Measurements from ENCODE around the gene ST6GAL1.
A peak's percentile ranks its signal among the peaks of the same experiment; 100 is the strongest.
"Not testable (repeated sequence)": the region's sequence is repeated elsewhere in the genome, so short reads cannot be mapped to it uniquely, and the experiment has no call there.

The ST6GAL1 gene

DNA sequence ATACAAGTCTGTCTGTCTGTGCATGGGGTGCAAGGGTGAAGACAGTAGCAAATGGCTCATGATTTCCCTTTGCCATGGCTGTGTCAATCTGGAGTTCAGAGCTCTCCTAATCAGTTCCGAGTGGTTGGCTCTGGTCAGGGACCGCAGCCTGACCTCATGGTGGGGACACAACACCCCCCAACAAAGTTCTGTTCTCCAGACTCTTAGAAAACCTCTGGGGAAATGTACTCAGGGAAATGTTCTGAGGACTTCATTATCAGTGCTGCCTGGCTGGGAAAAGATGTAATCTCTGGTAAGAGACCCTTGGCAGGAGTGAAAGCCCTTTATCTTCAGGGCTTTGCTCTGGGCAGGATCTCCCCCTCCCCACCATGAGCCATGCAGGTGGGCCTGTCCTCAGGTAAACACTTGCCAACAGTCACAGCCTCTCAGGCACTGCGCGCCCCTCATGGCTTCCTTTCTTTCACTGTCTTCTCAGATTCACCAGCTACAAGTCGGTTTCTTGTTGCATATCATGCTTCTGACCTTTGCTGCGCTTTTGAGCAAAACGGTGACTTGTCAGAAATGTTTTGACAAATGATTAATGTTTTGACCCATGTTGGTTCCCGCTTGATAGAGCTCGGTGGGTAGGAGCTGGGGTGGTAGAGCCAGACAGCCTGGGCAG, 95.5 kb downstream of the ST6GAL1 start:
- DNase-seq: no peak

DNA sequence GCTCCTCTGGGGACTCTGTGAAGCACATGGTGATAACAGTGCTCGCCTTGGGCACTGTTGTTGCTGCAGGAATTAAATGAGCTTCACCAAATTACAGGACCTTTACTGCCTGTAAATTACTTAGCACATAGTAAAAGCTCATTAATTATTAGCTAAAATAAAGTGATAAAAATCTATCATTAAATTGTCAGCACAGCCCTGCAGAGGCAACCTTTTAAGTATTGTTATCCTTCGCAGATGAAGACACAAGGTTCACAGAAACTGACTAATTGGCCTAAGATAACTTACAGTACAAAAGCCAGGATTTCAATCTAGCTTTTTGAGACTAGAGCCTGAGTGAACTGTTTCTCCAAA, 96.0 kb downstream of the ST6GAL1 start:
- DNase-seq: no peak

DNA sequence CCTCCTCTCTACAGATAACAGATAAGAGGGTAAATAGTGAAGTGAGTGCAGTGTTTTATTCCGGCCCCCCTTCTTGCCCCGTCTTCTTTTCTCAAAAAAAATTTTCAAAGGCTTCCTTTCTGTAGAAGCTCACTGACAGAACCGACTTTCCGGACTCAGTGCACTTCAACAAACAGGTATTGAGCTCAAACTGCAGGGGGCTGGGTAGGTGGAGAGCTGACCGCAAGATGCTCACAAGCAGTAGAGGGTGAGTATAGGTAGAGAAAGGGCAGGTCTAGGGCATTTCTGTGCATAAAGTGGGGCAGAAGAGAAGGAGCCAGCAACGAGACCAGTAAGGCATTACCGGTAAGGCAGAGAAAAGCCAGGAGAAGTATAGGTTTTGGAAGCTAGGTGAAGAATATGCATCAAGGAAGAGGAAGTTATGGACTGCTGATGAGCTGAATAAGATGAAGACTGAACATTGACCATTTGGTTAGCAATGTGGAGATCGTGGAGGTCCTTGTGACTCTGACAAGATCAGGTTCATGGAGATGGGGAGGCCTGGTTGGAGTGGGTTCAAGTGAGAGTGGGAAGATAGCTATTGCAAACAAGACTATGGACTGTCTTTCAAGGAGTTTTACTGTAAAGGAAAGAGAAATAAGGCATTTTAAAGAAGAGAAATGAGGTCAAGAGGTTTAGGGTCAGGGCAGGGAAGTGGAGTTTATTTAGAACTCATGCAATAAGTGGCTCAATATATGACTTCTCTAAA, 97.4 kb downstream of the ST6GAL1 start:
- DNase-seq: no peak

DNA sequence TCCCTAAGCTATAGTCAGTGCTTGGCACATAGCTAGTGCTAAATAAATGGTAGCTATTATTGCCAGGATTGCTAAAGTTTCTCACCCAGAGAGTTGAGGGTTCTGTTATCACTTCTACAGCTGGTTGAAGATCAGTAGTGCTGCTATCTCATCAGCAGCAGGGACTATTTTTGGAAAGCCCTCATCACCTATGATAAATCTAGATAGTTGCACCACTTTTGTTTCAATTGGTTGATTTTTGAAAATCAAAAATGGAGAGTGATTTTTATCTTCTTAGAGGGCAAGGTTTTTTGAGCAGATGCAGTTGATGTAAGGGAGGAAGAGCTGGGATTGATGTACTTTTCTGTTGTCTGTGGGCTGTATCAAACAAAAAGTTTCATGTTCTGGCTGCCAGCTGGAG, 101.6 kb downstream of the ST6GAL1 start:
- DNase-seq: no peak

DNA sequence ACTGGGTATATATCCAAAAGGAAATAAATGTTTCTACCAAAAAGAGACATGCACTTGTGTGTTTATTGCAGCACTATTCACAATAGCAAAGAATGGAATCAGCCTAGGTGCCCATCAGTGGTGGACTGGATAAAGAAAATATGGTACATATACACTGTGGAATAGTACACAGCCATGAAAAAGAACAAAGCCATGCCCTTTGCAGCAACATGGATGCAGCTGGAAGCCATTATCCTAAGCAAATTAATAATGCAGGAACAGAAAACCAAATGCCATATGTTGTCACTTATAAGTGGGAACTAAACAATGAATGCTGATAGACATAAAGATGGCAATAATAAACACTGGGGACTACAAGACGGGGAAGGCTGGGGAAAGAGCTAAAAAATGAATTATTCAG, 106.1 kb downstream of the ST6GAL1 start:
- no peak for DNase-seq

DNA sequence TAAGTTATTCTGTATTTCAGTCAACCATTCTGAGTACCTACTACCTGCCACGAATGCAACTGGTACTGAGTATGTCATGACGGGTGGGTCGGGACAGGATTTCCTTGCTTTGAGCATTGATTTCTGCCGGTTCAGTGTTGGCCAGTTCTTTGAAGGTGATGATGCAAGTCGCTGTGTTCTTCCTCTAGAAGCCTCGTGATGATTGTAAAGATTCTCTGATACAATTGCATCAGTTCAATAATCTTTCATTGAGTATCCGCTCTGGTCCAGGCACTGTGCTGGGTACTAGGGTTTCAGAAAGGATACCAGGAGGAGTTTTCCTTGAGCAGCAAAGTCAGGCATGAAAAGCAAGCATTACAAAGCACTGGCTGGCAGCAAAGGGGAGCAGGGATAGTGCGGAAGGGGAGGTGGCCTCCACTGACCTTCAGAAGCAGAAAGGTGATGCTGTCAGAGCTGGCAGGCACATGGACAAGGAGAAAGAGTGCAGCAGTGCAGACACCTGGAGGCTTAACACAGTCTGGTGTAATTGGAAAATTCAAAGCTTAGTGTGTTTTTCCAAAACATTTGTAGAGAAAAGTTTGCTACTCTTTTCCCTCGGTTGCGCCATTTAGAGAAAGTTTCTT, 108.9 kb downstream of the ST6GAL1 start:
- DNase-seq: no peak

DNA sequence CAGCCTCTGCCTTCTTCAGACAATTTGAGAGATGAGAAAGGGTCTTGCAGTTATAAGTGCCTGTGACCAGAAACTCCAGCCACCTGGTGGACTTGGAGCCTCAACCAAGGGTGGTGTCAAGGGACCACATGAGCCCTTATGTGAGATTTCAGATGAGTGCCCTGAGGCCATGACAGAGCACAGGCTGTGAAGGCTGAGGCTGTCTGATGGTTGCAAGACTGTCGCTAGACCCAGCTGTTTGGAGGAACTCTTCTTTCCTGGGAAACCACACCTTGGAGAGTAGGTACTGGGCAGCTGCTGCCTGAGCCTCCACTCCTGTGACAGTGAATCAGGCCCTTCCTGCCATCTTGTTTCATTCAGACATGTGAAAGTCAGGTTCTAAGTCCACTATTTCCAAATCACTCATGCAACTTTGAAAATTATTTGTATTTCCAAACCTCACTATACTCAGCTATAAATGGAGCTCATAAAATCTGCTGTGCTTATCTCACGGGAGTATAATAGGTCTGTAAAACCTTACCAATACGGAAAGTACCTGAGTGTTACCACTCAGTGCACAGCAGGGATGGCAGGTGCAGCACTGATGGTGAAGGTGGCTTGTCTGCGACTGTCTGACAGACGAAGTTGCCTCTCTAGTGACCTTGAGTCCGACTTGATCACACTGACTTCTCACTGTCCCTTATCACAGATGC, 109.5 kb downstream of the ST6GAL1 start:
- DNase-seq: no peak

DNA sequence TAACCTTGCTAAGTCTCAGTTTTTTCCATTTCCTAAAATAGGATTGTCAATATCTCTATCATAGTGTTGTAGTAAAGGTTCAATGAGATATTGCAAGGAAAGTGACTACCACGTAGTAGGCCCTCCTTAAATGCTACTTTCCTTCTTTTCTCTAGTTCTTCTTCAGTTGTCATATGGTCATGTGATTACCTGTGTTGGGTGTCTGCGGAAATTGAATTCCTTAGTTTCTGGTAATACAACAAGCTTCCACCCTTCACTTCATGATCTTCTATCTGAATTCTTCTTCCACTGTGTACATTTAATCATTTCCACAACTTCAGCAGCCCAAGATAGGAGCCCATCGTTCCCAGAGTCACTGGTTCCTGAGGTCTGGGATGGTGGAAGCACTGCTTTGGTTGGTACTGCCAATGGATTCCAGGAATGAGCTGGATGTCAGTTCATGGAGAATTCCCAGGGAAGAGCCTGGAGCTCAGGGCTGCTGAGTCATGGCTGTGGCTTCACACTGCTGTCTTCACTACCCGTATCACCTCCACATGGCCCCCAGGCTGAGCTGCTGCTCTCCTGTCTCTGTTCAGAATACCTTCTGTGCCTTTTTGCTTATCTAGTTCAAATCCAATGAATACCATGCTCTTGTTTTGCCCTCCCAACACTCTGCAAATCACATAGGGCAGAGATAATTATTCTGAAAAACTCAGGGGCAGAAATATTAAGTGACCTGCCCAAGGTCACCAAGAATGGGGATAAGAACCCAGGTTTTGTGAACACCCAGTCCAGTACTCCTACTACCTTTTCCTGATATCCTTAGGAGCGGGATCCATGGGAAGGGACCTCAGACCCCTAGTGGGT, 110.4 kb downstream of the ST6GAL1 start:
- no peak for DNase-seq

DNA sequence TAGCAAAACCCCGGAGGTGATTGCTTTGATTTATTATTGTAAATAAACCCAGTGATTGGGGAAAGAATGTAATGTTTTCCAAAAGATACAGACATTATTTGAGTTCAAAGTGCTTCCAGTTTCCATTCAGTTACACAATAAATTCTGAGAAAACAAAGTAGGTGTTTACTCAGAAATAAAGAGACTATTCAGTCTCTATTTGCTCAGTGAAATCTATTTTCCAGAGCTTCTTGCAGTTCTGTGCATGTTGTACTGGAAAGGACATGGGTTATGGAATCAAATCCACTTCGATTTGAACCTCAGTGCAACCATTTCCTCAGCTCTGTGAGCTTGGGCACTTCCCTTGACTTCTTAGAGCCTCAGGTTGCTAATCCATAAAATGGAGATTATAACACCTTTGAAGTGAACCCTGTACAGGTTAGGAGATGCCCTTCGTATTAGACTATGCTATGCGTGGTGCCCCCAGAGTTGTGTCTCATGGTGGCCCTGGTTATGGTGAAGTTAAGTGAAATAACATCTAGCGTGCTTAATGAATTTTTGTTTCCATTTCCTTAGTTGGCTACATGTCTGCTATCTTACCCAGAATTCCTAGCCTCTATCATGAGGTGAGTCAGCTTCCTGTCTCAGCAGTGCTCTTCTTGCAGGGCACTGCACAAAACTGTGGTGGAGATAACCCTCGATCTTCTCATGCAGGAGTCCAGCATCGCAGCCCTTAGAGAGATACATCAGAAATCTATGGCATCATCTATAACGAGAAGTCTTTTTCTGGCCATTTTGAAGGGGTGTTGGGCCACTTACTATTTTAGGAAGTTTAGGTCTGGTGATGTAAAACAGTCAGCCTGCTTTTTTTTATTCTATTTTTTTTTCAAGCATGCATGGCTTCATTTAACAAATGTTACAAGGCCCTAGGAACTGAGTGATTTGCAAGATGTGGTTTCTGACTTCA, 111.3 kb downstream of the ST6GAL1 start:
- no peak for DNase-seq

DNA sequence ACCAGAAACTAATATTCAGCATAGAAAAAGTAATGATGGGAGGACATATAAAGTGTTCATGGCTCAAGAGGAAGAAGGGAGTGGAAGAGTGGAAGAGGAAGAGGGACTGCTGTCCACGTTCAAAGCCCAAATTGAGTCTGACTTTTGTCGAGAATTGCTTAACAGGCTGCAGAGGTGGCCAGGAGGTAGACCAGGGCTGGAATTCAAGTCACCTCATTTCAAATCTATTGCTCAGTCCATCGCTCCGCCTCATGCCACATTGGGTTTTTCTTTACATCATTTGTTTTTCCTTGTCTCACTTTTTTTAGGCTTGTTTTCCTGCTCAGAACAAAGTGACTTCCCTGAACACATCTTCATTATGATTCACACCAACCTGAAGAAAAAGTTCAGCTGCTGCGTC, 112.0 kb downstream of the ST6GAL1 start:
- DNase-seq: no peak

DNA sequence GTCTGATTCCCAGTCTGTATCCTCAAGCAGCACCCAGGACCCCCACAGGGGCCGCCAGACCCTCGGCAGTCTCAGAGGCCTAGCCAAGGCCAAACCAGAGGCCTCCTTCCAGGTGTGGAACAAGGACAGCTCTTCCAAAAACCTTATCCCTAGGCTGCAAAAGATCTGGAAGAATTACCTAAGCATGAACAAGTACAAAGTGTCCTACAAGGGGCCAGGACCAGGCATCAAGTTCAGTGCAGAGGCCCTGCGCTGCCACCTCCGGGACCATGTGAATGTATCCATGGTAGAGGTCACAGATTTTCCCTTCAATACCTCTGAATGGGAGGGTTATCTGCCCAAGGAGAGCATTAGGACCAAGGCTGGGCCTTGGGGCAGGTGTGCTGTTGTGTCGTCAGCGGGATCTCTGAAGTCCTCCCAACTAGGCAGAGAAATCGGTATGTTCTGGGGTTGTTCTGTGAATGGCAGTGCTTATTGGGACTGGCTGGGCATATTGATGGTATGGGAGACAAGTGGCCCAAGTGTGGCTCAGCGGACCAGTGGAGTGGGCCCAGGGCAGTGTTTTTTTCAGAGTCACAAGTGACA, 112.6 kb downstream of the ST6GAL1 start:
- DNase-seq: no peak

DNA sequence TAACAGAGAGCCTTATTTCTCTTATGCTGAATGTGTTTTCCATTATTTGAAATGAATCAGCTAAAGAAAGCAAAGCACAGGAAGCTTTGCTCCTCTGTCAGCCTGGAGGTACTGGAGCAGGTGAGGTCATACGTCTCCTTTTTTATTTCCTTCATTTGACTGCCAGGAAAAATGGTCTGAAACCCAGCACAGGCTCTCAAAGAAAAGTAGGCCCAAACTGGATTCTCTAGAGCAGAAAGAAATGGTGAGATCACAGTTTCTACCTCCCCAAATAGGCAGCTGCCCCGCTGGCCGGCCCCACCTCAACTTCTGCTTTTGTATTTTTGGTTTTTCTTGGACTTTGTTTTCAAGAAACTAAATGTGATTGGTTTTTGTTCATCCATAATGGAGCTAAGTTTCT, 113.9 kb downstream of the ST6GAL1 start:
- no peak for DNase-seq

DNA sequence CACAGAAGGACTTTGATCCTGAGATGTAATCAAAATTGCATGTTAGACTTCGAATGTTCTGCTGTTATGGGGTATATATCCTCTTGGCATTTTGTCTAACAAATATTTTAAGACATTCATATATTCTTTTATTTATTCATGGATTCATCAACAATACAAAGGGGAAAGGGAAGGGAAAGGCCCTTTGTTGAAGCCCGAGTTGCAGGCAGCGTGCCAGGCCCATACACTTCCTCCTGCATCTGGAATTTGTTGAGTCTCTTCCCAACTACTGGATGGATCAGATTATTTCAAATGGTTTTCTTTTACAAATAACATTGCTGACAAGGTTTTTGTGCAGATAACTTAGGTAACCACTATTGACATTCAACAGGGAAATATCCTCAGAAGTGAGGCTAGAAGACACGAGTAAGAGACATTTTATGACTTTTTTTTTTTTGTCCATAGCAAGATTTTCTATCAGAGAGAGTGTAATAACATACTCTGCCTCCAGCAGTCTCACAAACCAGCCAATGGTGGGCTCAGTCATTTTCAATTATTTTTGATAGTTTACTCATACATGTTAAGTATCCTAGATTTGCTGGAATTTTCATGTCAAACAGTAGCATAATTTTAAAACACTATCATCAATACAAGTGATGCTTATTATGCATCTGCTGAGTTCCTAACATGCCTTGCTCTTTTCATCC, 114.7 kb downstream of the ST6GAL1 start:
- peak; percentile 39 for DNase-seq

DNA sequence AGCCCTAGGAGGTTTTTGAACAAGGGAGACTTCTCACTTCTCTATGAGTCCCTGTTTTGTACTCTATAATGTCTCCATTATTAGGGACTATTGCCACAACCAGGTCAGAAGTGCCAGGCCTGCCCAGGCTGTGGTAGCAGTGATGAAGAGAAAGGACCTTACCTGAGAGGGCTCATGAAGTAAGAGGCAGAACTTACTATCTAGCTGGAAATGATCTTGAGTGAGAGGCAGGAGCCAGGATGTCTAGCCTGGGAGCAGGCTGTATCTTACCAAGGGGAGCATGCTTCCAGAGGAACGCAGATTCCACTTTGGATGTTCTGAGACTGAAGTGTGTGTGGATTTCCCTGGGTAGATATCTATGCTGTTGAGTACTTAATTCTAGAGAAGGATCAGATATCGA, 115.7 kb downstream of the ST6GAL1 start:
- DNase-seq: no peak

DNA sequence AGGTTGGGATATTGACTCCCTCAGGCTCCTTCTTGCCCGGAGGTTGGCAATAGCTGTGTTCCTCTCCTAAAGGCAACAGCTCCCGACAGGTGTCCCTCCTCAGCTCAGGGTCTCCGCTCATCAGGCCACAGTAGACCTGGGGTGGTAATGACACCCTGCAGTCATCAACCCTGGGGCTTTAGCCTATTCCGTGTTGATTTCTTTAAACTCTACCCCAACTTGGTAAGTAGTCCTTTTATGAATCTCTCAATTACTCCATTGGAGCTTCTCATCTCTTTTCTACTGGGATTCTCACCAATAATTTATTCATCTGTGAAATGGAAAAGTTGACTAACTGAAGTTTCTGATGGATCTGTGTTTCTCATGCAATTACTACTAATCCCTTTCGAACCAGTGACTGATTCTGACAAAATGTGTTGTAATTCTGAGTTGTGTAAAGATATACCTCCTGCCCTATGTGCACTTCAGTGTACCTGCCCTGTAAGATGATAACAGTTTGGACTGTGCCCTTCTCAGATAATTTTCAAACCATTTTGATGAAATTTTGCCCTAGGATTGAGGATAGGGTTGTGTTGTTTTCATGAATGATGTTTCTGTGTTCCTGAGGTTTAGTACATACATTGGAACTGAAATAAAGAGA, 119.3 kb downstream of the ST6GAL1 start:
- no peak for DNase-seq

DNA sequence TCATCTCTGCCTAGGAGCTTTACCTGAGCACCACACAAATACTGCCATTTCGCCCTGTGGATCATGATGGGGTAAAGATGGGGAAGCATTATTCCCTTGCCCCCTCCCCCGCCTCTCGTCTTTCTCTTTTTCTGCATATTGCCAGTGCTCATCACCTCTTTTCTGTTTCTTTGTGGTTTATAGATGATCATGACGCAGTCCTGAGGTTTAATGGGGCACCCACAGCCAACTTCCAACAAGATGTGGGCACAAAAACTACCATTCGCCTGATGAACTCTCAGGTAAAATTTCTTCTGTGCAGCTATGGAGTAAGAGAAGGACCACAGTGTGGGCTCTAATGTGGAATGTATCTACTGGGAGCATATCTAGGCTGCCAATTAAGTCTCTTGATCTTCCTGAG, 120.7 kb downstream of the ST6GAL1 start:
- DNase-seq: no peak

DNA sequence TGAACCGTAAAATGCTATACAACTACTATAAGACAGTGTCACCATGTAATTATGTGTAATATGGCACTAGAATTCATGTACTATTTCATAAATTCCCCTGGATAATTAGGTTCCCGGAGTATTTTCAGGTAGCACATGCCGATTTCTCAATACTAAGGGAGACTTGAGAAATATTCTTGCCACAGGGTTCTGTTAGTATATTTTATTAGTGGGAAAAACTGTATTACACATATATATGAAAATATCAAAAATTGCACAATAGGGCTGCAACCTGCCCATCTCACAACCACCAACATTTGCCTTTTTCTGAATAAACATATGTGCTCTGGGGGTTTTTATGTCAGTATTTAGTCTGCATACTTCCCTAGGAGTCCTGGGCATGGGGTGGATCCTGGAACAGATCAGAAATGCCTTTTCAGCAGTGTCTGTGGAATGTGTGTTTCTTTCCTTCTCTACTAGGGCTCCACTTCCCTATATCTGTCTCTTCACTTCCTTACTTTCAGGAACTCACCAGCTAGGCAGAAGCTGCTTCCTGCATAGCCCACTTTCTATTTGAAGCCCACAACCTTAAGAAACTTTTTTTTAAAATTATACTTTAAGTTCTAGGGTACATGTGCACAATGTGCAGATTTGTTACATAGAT, 121.5 kb downstream of the ST6GAL1 start:
- no peak for DNase-seq

DNA sequence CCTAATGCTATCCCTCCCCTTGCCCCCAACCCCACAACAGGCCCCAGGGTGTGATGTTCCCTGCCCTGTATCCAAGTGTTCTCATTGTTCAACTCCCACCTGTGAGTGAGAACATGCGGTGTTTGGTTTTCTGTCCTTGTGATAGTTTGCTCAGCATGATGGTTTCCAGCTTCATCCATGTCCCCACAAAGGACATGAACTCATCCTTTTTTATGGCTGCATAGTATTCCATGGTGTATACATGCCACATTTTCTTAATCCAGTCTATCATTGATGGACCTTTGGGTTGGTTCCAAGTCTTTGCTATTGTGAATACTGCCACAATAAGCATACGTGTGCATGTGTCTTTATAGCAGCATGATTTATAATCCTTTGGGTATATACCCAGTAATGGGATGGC, 122.1 kb downstream of the ST6GAL1 start:
- DNase-seq: not testable (repeated sequence)

DNA sequence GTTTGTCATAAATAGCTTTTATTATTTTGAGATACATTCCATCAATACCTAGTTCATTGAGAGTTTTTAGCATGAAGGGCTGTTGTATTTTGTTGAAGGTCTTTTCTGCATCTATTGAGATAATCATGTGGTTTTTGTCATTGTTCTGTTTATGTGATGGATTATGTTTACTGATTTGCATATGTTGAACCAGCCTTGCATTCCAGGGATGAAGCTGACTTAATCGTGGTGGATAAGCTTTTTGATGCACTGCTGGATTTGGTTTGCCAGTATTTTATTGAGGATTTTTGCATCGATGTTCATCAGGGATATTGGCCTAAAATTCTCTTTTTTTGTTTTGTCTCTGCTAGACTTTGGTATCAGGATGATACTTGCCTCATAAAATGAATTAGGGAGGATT, 124.1 kb downstream of the ST6GAL1 start:
- DNase-seq: not testable (repeated sequence)

DNA sequence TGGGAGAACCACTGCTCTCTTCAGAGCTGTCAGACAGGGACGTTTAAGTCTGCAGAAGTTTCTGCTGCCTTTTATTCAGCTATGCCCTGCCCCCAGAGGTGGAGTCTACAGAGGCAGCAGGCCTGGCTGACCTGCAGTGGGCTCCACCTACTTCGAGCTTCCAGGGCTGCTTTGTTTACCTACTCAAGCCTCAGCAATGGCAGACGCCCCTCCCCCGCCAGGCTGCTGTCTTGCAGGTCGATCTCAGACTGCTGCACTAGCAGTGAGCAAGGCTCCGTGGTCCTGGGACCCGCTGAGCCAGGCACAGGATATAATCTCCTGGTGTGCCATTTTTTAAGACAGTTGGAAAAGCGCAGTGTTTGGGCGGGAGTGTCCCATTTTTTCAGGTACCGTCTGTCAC, 127.5 kb downstream of the ST6GAL1 start:
- DNase-seq: not testable (repeated sequence)

Measured in eye (tissue), 1 donor.